C4-2B (cell line): ENCODE results near the gene TRAK1.

Experiments used
- H3K27ac ChIP-seq: fragments of 450-650 bp; 2 replicates; pipeline ENCODE4 v1.5.1; 2017
- CTCF ChIP-seq: fragments of 450-650 bp; conservative IDR thresholded peaks from 2 replicates; pipeline ENCODE4 v1.5.1; 2017; ENCODE audit warnings: mild to moderate bottlenecking
- ZFX ChIP-seq: fragments of 450-650 bp; IDR thresholded peaks from 2 replicates; pipeline ENCODE4 v1.6.1; 2017

TRAK1 gene

GRCh38 chr3:42051384-42052131, 39.6 kb upstream of the TRAK1 start:
- no peak overlapping the region for H3K27ac ChIP-seq
- TF ChIP-seq CTCF: no peak
- TF ChIP-seq ZFX: no peak

- no peak for TF ChIP-seq CTCF
- no peak for TF ChIP-seq ZFX
- H3K27ac ChIP-seq: no peak overlapping the region
Observed at GRCh38 chr3:42052132-42052483, 39.0 kb upstream of the TRAK1 start.

- no peak for TF ChIP-seq ZFX
- no peak for TF ChIP-seq CTCF
- H3K27ac ChIP-seq: no peak overlapping the region
Observed at GRCh38 chr3:42052484-42053351, 38.4 kb upstream of the TRAK1 start.

GRCh38 chr3:42053476-42053875, 37.7 kb upstream of the TRAK1 start:
- no peak overlapping the region for H3K27ac ChIP-seq
- TF ChIP-seq CTCF (no peak), ZFX (no peak)

- TF ChIP-seq CTCF: no peak
- no peak for TF ChIP-seq ZFX
- no peak overlapping the region for H3K27ac ChIP-seq
Observed at GRCh38 chr3:42055291-42055690, 35.9 kb upstream of the TRAK1 start.

- no peak for TF ChIP-seq ZFX
- TF ChIP-seq CTCF: no peak
- no peak overlapping the region for H3K27ac ChIP-seq
Observed at GRCh38 chr3:42056840-42057239, 34.3 kb upstream of the TRAK1 start.

- TF ChIP-seq CTCF (no peak), ZFX (no peak)
- H3K27ac ChIP-seq: no peak overlapping the region
Observed at GRCh38 chr3:42057561-42058211, 33.5 kb upstream of the TRAK1 start.
